H9 (cell line): ENCODE results near the gene MTTP. TPM values are rescaled to one million over a fixed set of nuclear protein-coding genes. Genes with fewer than 3 reads are reported as not detected.

Experiments
- DNase-seq: peaks from one replicate; pipeline ENCODE4 v3.0.0-alpha.2; 2017
- H2AFZ ChIP-seq: one replicate; pipeline ENCODE4 v1.6.1; 2013; ENCODE audit warnings: mild to moderate bottlenecking, low read length, control low read depth, moderate library complexity
- H2AK5ac ChIP-seq: 2 replicates; pipeline ENCODE4 v1.6.1; 2013; ENCODE audit warnings: low read length, control low read depth, mixed read lengths; ENCODE audit not compliant: insufficient read length
- H2BK120ac ChIP-seq: one replicate; pipeline ENCODE4 v1.6.1; 2013; ENCODE audit warnings: low read depth, mild to moderate bottlenecking, low read length, control low read depth, inconsistent platforms; ENCODE audit not compliant: poor library complexity, severe bottlenecking
- H2BK12ac ChIP-seq: 2 replicates; pipeline ENCODE4 v1.6.1; 2013; ENCODE audit warnings: low read length, control low read depth, mixed read lengths, low read depth; ENCODE audit not compliant: insufficient read length
- H2BK15ac ChIP-seq: 2 replicates; pipeline ENCODE4 v1.6.1; 2013; ENCODE audit warnings: low read depth, low read length, control low read depth
- H2BK20ac ChIP-seq: one replicate; pipeline ENCODE4 v1.6.1; 2013; ENCODE audit warnings: low read depth, mild to moderate bottlenecking, low read length, control low read depth, inconsistent platforms; ENCODE audit not compliant: poor library complexity, severe bottlenecking
- H2BK5ac ChIP-seq: 2 replicates; pipeline ENCODE4 v1.6.1; 2013; ENCODE audit warnings: low read length, control low read depth, mixed read lengths; ENCODE audit not compliant: insufficient read length
- H3K14ac ChIP-seq: 2 replicates; pipeline ENCODE4 v1.6.1; 2013; ENCODE audit warnings: low read length, control low read depth; ENCODE audit not compliant: insufficient read depth
- H3K18ac ChIP-seq: 2 replicates; pipeline ENCODE4 v1.6.1; 2013; ENCODE audit warnings: low read depth, mild to moderate bottlenecking, mixed read lengths, low read length, control low read depth; ENCODE audit not compliant: insufficient read length
- H3K23ac ChIP-seq: 2 replicates; pipeline ENCODE4 v1.6.1; 2013; ENCODE audit warnings: low read length, control low read depth, mixed read lengths, low read depth; ENCODE audit not compliant: insufficient read length
- H3K23me2 ChIP-seq: 2 replicates; pipeline ENCODE4 v1.6.1; 2013; ENCODE audit warnings: low read depth, mild to moderate bottlenecking, mixed read lengths, low read length, control low read depth; ENCODE audit not compliant: insufficient read length, poor library complexity, severe bottlenecking
- H3K27ac ChIP-seq: 2 replicates; pipeline ENCODE4 v1.5.1; 2013; ENCODE audit warnings: low read length, control low read depth, mixed read lengths, low read depth; ENCODE audit not compliant: insufficient read length
- H3K27me3 ChIP-seq: 2 replicates; pipeline ENCODE4 v1.6.1; 2013; ENCODE audit warnings: low read length, control low read depth, inconsistent platforms; ENCODE audit not compliant: insufficient read depth
- H3K4ac ChIP-seq: 2 replicates; pipeline ENCODE4 v1.6.1; 2013; ENCODE audit warnings: low read depth, mild to moderate bottlenecking, control low read depth, inconsistent platforms, low read length, moderate library complexity
- H3K4me1 ChIP-seq: 2 replicates; pipeline ENCODE4 v1.6.1; 2013; ENCODE audit warnings: low read length, control low read depth, inconsistent platforms; ENCODE audit not compliant: insufficient read depth
- H3K4me2 ChIP-seq: 2 replicates; pipeline ENCODE4 v1.6.1; 2013; ENCODE audit warnings: low read length, control low read depth, mixed read lengths; ENCODE audit not compliant: insufficient read length, insufficient read depth
- H3K56ac ChIP-seq: 2 replicates; pipeline ENCODE4 v1.6.1; 2013; ENCODE audit warnings: low read depth, mild to moderate bottlenecking, mixed read lengths, low read length, control low read depth; ENCODE audit not compliant: insufficient read length
- H3K79me1 ChIP-seq: 2 replicates; pipeline ENCODE4 v1.6.1; 2013; ENCODE audit warnings: low read depth, mild to moderate bottlenecking, moderate library complexity, low read length, control low read depth, inconsistent platforms; ENCODE audit not compliant: insufficient read depth, poor library complexity, severe bottlenecking
- H3K79me2 ChIP-seq: 2 replicates; pipeline ENCODE4 v1.6.1; 2013; ENCODE audit warnings: low read length, control low read depth, inconsistent platforms; ENCODE audit not compliant: insufficient read depth
- H3K9ac ChIP-seq: 2 replicates; pipeline ENCODE4 v1.6.1; 2013; ENCODE audit warnings: low read length, control low read depth, mixed read lengths; ENCODE audit not compliant: insufficient read length; ENCODE audit errors: extremely low read depth
- H3K9me3 ChIP-seq: one replicate; pipeline ENCODE4 v1.6.1; 2013; ENCODE audit warnings: low read depth, low read length, inconsistent platforms; ENCODE audit not compliant: control insufficient read depth
- H3T11ph ChIP-seq: one replicate; pipeline ENCODE4 v1.6.1; 2013; ENCODE audit warnings: mild to moderate bottlenecking, low read length, control low read depth, inconsistent platforms
- H4K20me1 ChIP-seq: one replicate; pipeline ENCODE4 v1.6.1; 2013; ENCODE audit not compliant: control insufficient read depth, insufficient read length, insufficient read depth
- H4K5ac ChIP-seq: 2 replicates; pipeline ENCODE4 v1.6.1; 2013; ENCODE audit warnings: low read depth, mild to moderate bottlenecking, mixed read lengths, low read length, control low read depth; ENCODE audit not compliant: insufficient read length
- H4K8ac ChIP-seq: replicated peaks from 2 replicates; pipeline ENCODE4 v1.6.1; 2013; ENCODE audit warnings: low read length, control low read depth, mixed read lengths, low read depth; ENCODE audit not compliant: insufficient read length
- H4K91ac ChIP-seq: 2 replicates; pipeline ENCODE4 v1.6.1; 2013; ENCODE audit warnings: low read depth, mild to moderate bottlenecking, moderate library complexity, mixed read lengths, low read length, control low read depth; ENCODE audit not compliant: insufficient read length
- H3K27ac Mint-ChIP-seq, 3 experiments: 2 replicates in 2 of 3; 3 replicates in 1 of 3; pipeline ENCODE4 v1.8.0; 2020 to 2021; ENCODE audit warnings: mixed read lengths in 3 of 3, mild to moderate bottlenecking in 1 of 3, moderate library complexity in 1 of 3
- H3K27me3 Mint-ChIP-seq: 2 replicates; pipeline ENCODE4 v1.8.0; 2021; ENCODE audit warnings: low read depth, mild to moderate bottlenecking, moderate library complexity, mixed read lengths
- H3K36me3 Mint-ChIP-seq, 3 experiments: 2 replicates in 2 of 3; 3 replicates in 1 of 3; pipeline ENCODE4 v1.8.0; 2020 to 2021; ENCODE audit warnings: low read depth in 3 of 3, mixed read lengths in 3 of 3; ENCODE audit not compliant: insufficient read depth in 1 of 3
- H3K4me1 Mint-ChIP-seq, 2 experiments: 2 replicates each; pipeline ENCODE4 v1.8.0; 2020; ENCODE audit warnings: mixed read lengths in 2 of 2
- H3K4me3 Mint-ChIP-seq, 2 experiments: 2 replicates in 1 of 2; 3 replicates in 1 of 2; pipeline ENCODE4 v1.8.0; 2020 to 2021; ENCODE audit warnings: mild to moderate bottlenecking in 2 of 2, mixed read lengths in 2 of 2, moderate library complexity in 1 of 2
- H3K9me3 Mint-ChIP-seq, 2 experiments: 2 replicates in 1 of 2; 3 replicates in 1 of 2; pipeline ENCODE4 v1.8.0; 2020; ENCODE audit warnings: mild to moderate bottlenecking in 2 of 2, mixed read lengths in 2 of 2, moderate library complexity in 1 of 2
- CTCF ChIP-seq: fragments of 200-600 bp; sonication (generic); conservative IDR thresholded peaks from 3 replicates; pipeline ENCODE4 v1.8.0; 2021; ENCODE audit warnings: antibody characterized with exemption, mild to moderate bottlenecking
- WGBS: extraction: QIAGEN DNeasy Blood & Tissue Kit; methylation state at CpG from one replicate; pipeline ENCODE4 v1.1.7; 2013; ENCODE audit warnings: missing lambda C conversion rate, low lambda C conversion rate, mixed read lengths; ENCODE audit not compliant: insufficient read length; ENCODE audit errors: extremely low coverage; 5-methylcytosine and 5-hydroxymethylcytosine counted together
- total RNA-seq: library from RNA; stranded (reverse); gene quantifications from 2 replicates; pipeline ENCODE4 v1.2.1, GENCODE V29; 2021

MTTP gene
- total RNA-seq, 1 experiment from 2014 or later: 0.46 TPM

DNA sequence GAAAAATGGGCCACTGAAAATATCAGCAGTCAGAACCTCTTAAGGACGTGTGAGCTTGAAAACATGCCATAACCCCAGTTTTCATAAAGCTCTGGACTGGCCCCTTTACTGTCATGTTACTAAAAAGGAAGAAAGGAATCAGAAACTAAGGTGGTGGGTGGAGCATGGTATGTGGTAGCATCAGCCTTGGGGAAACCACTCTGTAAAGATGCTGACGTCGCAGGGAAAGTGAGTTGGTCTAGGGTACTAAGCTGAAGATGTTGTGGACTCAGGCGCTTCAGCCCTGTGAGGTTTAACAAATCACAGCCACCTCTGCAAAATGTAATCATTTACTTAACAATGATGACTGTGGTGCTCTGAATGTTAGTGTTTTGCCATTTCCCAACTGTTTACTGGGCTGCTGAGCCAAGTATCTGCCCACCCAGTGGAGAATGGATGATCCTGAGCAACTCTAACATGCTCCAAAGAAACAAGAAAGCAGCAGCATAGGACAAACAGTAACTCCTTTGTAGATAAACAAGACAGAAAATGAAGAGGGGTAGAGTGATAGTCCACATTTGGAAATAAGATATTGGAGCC, 49.6 kb downstream of the MTTP start:
- H3K4me1 Mint-ChIP-seq: peaks cover 16 to 19% of the 10 kb centered on the region in 2 experiments
- no peak overlapping the region for H2AK5ac ChIP-seq
- H3K18ac ChIP-seq: no peak overlapping the region
- no peak overlapping the region for H4K91ac ChIP-seq
- H3K36me3 Mint-ChIP-seq: no peaks in the 10 kb centered on the region
- no peak overlapping the region for H3T11ph ChIP-seq
- no peak overlapping the region for H2BK5ac ChIP-seq
- no peak overlapping the region for H2BK15ac ChIP-seq
- no peaks in the 10 kb centered on the region for H3K79me1 ChIP-seq
- no peak overlapping the region for H3K9ac ChIP-seq
- no peaks in the 10 kb centered on the region for H3K9me3 Mint-ChIP-seq
- H3K14ac ChIP-seq: no peak overlapping the region
- no peak overlapping the region for H2BK12ac ChIP-seq
- H3K23ac ChIP-seq: no peak overlapping the region
- H3K27ac ChIP-seq: no peak overlapping the region
- H3K4me1 ChIP-seq: no peaks in the 10 kb centered on the region; the same call in 1 of the 2 replicates
- no peak overlapping the region for H3K4me3 Mint-ChIP-seq
- H4K5ac ChIP-seq: no peak overlapping the region
- no peaks in the 10 kb centered on the region for H3K79me2 ChIP-seq
- H3K27me3 Mint-ChIP-seq: no peaks in the 10 kb centered on the region
- H3K27me3 ChIP-seq: no peaks in the 10 kb centered on the region
- no peaks in the 10 kb centered on the region for H3K23me2 ChIP-seq
- peak overlapping the region in 2 of 3 experiments; percentile 10 to 47; a peak in 2 of 7 replicates for H3K27ac Mint-ChIP-seq
- DNase-seq: no peak
- no peaks in the 10 kb centered on the region for H4K20me1 ChIP-seq
- no peak overlapping the region for H4K8ac ChIP-seq
- H3K4me2 ChIP-seq: no peak overlapping the region
- H2AFZ ChIP-seq: no peak overlapping the region
- WGBS: no CpG with 5 or more reads among the region's 4 CpGs
- no peak overlapping the region for H2BK120ac ChIP-seq
- H3K4ac ChIP-seq: no peak overlapping the region
- no peaks in the 10 kb centered on the region for H3K9me3 ChIP-seq
- H3K56ac ChIP-seq: no peak overlapping the region
- TF ChIP-seq CTCF: no peak
- no peak overlapping the region for H2BK20ac ChIP-seq
